GM12878 (cell line): ENCODE data around the gene PRIM1. TPM values are rescaled to one million over a fixed set of nuclear protein-coding genes. Genes with fewer than 3 reads are reported as not detected.

Experiments
- ATAC-seq: fragments of 200-7000 bp; cut with Tn5 transposase; 3 replicates; pipeline ENCODE4 v1.9.1; 2020; ENCODE audit warnings: mild to moderate bottlenecking, moderate library complexity
- BruUV-seq: library from RNA; stranded (reverse); fragments of 400-500 nt; replicated peaks from 2 replicates; lab custom pipeline; 2021; lab: Mats Ljungman, UMichigan
- CTCF ChIA-PET: fragments of 300-600 bp; sonication (Branson Sonifier 250); formaldehyde crosslinking; extraction: SDS; loops from one replicate; lab custom pipeline; 2021; ENCODE audit warnings: inconsistent platforms; lab: Yijun Ruan, JAX
- POLR2A ChIA-PET: fragments of 350-600 bp; formaldehyde crosslinking; extraction: SDS; loops from one replicate; lab custom pipeline; 2021; ENCODE audit warnings: inconsistent platforms; lab: Charles Lee
- RAD21 ChIA-PET: fragments of 300-600 bp; sonication (Branson Sonifier 250); formaldehyde crosslinking; loops from one replicate; lab custom pipeline; 2023; ENCODE audit warnings: antibody characterized with exemption; ENCODE audit not compliant: unreplicated experiment; lab: Charles Lee
- SMC1A ChIA-PET: fragments of 300-600 bp; sonication (Branson Sonifier 250); formaldehyde crosslinking; loops from one replicate; lab custom pipeline; 2023; ENCODE audit not compliant: unreplicated experiment, uncharacterized antibody; lab: Charles Lee
- DNase-seq: peaks from one replicate; pipeline ENCODE4 v3.0.0-alpha.2; 2011; ENCODE audit warnings: low read depth, low spot score
- FAIRE-seq: peaks from 3 replicates; lab custom pipeline; 2011; peaks lifted over from hg19 to GRCh38; lab: Jason Lieb, UNC
- H2AFZ ChIP-seq: 2 replicates; pipeline ENCODE4 v1.6.0; 2011; ENCODE audit warnings: low read depth, low read length, control low read depth; ENCODE audit not compliant: control insufficient read depth
- H3K27ac ChIP-seq: 2 replicates; pipeline ENCODE4 v1.5.1; 2011; ENCODE audit warnings: control low read depth; ENCODE audit not compliant: control insufficient read depth, insufficient read depth
- H3K27me3 ChIP-seq, 2 experiments: replicated peaks in 1 of 2; 2 replicates each; pipeline versions ENCODE4 v1.6.0 to v1.6.1; 2011; ENCODE audit warnings: low read length in 1 of 2; ENCODE audit not compliant: control insufficient read depth in 2 of 2, insufficient read depth in 2 of 2
- H3K36me3 ChIP-seq, 2 experiments: 2 replicates each; pipeline ENCODE4 v1.5.1; 2011; ENCODE audit warnings: low read length in 1 of 2; ENCODE audit not compliant: control insufficient read depth in 2 of 2, insufficient read depth in 2 of 2
- H3K4me1 ChIP-seq: 2 replicates; pipeline ENCODE4 v1.6.1; 2011; ENCODE audit warnings: mild to moderate bottlenecking, low read length, moderate library complexity, mixed read lengths; ENCODE audit not compliant: control insufficient read depth, insufficient read depth
- H3K4me2 ChIP-seq: 2 replicates; pipeline ENCODE4 v1.6.0; 2011; ENCODE audit warnings: control low read depth; ENCODE audit not compliant: control insufficient read depth, insufficient read depth
- H3K4me3 ChIP-seq: fragments of 200-600 bp; sonication (generic); 2 replicates; pipeline ENCODE4 v1.5.1; 2016
- H3K79me2 ChIP-seq: 2 replicates; pipeline ENCODE4 v1.6.0; 2011; ENCODE audit warnings: low read length; ENCODE audit not compliant: control insufficient read depth, insufficient read depth
- H3K9ac ChIP-seq: 2 replicates; pipeline ENCODE4 v1.8.0; 2011; ENCODE audit warnings: low read length, control low read depth, mixed read lengths; ENCODE audit not compliant: control insufficient read depth, insufficient read depth
- H3K9me3 ChIP-seq: replicated peaks from 3 replicates; pipeline ENCODE4 v1.5.1; 2011; ENCODE audit warnings: mild to moderate bottlenecking, low read length; ENCODE audit not compliant: control insufficient read depth, insufficient read depth
- H4K20me1 ChIP-seq: 2 replicates; pipeline ENCODE4 v1.6.0; 2011; ENCODE audit not compliant: control insufficient read depth, insufficient read depth
- ASH2L ChIP-seq: fragments of 300-600, 200-600 bp; sonication (generic); IDR thresholded peaks from 2 replicates; pipeline ENCODE4 v1.6.1; 2017; ENCODE audit warnings: low read depth, mild to moderate bottlenecking, borderline replicate concordance
- ETV6 ChIP-seq, 2 experiments: fragments of 450-650 bp in 1 of 2; IDR thresholded peaks in 1 of 2; conservative IDR thresholded peaks in 1 of 2; 2 replicates each; pipeline ENCODE4 v1.6.1; 2014; ENCODE audit warnings: antibody characterized with exemption in 1 of 2, borderline replicate concordance in 1 of 2, low read depth in 1 of 2, mild to moderate bottlenecking in 1 of 2, moderate library complexity in 1 of 2
- KAT2A ChIP-seq: conservative IDR thresholded peaks from 2 replicates; pipeline ENCODE4 v1.6.1; 2011; ENCODE audit warnings: low read depth, low read length; ENCODE audit not compliant: control insufficient read depth
- MEF2A ChIP-seq: IDR thresholded peaks from 2 replicates; pipeline ENCODE4 v1.6.1; 2011; ENCODE audit warnings: low read depth, mild to moderate bottlenecking, low read length, moderate library complexity; ENCODE audit not compliant: insufficient read depth
- NFYB ChIP-seq: IDR thresholded peaks from 2 replicates; pipeline ENCODE4 v1.6.1; 2011; ENCODE audit warnings: low read depth, mild to moderate bottlenecking, low read length, improper control_type of control experiment, moderate library complexity; ENCODE audit not compliant: insufficient read depth
- RELA ChIP-seq: fragments of 450-650 bp; IDR thresholded peaks from 2 replicates; pipeline ENCODE4 v1.8.0; 2014; ENCODE audit warnings: borderline replicate concordance; ENCODE audit not compliant: partially characterized antibody
- RFX5 ChIP-seq: IDR thresholded peaks from 2 replicates; pipeline ENCODE4 v1.6.1; 2011; ENCODE audit warnings: low read depth, low read length, improper control_type of control experiment
- SKIL ChIP-seq: fragments of 450-650 bp; IDR thresholded peaks from 2 replicates; pipeline ENCODE4 v1.6.1; 2017; ENCODE audit warnings: mild to moderate bottlenecking, low read depth, inconsistent platforms; ENCODE audit not compliant: poor library complexity, severe bottlenecking
- SUZ12 ChIP-seq: fragments of 200-600 bp; sonication (generic); IDR thresholded peaks from one replicate; pipeline ENCODE4 v1.6.1; 2018; ENCODE audit warnings: antibody characterized with exemption, mild to moderate bottlenecking; ENCODE audit not compliant: unreplicated experiment
- ZNF384 ChIP-seq: IDR thresholded peaks from 2 replicates; pipeline ENCODE4 v1.6.1; 2012; ENCODE audit warnings: low read depth, mild to moderate bottlenecking, low read length, improper control_type of control experiment, borderline replicate concordance
- WGBS: methylation state at CpG from one replicate; pipeline ENCODE4 v1.1.6; 2016; ENCODE audit warnings: low lambda C conversion rate; ENCODE audit not compliant: insufficient replicate concordance, insufficient coverage; ENCODE audit errors: missing lambda C conversion rate; 5-methylcytosine and 5-hydroxymethylcytosine counted together
- in situ Hi-C: fragments of 300-500 bp; cut with MboI; formaldehyde crosslinking; loops from 9 replicates; pipeline ENCODE4 v1.14.3; 2018; ENCODE audit warnings: mixed read lengths
- intact Hi-C: fragments of 100-400 bp; cut with micrococcal nuclease; formaldehyde crosslinking; loops from one replicate; pipeline ENCODE4 v1.14.2; 2022; ENCODE audit not compliant: unreplicated experiment
- polyA plus RNA-seq, 11 experiments: library from polyadenylated mRNA; depleted of rRNA in 4 of 11; unstranded in 6 of 11; stranded (reverse) in 5 of 11; fragments of >200 nt; fragmentation: Nextera tagmentation in 4 of 11; fragmentation: Illumina TruSeq in 1 of 11; extraction: Ambion mirVana in 4 of 11; extraction: Trizol in 1 of 11; gene quantifications; 1 replicate in 1 of 11; 2 replicates in 10 of 11; pipeline versions ENCODE4 v1.2.1 to v1.2.3, GENCODE V29; 2011 to 2016; ENCODE audit warnings: inconsistent platforms in 2 of 11, missing spikeins in 2 of 11, low read depth in 1 of 11
- total RNA-seq, 4 experiments: library from RNA; depleted of rRNA in 3 of 4; stranded (reverse); fragments of >200 nt in 3 of 4; fragmentation: Illumina TruSeq in 1 of 4; extraction: Trizol in 1 of 4; gene quantifications; 2 replicates each; pipeline versions ENCODE4 v1.2.1 to v1.2.3, GENCODE V29; 2013 to 2021
- TF ChIP-seq, protein P1 (sequence below): IDR thresholded peaks from 2 replicates; pipeline ENCODE4 v1.6.1; 2012; ENCODE audit warnings: improper control_type of control experiment, low read depth, low read length; ENCODE audit not compliant: insufficient replicate concordance
- TF ChIP-seq, protein P2 (sequence below): IDR thresholded peaks from 2 replicates; pipeline ENCODE4 v1.6.1; 2012; ENCODE audit warnings: low read length, inconsistent platforms

PRIM1 gene
- total and polyA plus RNA-seq, 10 of the 15 experiments (the other 5 are each of a cell fraction or from before 2014, with no cell fraction given), result 27.1 to 70.6 (median 55.7) TPM

- no peak for TF ChIP-seq ASH2L
- TF ChIP-seq NFYB, result no peak
- no peak for TF ChIP-seq SUZ12
- no peak for TF ChIP-seq RELA
- no peak for TF ChIP-seq ETV6 (conservative IDR thresholded peaks at IDR 0.05 in 1 of 2, IDR thresholded peaks at IDR 0.05 in 1 of 2; ENCODE audit: borderline replicate concordance in 1 of 2, low read depth in 1 of 2)
- no peak for TF ChIP-seq RFX5
- TF ChIP-seq SKIL, result no peak
Measured at GRCh38 chr12:56695327-56696101, 56.6 kb downstream of the PRIM1 start (continued).

- WGBS, result 76% methylated on average over 5 of the region's 5 CpGs
- no peak for DNase-seq
- no peaks in the 10 kb centered on the region for H3K4me1 ChIP-seq
- no peak for ATAC-seq
- no peaks in the 10 kb centered on the region for H3K9me3 ChIP-seq
- no peak overlapping the region for H3K4me3 ChIP-seq
- in situ Hi-C loops, result no loop called here
- intact Hi-C loops, result no loop called here
- ChIA-PET POLR2A (no interaction called here), CTCF (no interaction called here), SMC1A (interaction anchor here (0.7 kb wide), 1 partner anchor 598 kb away, joined by 4 read pairs; no protein-coding TSS in a partner anchor), RAD21 (interaction anchor here (0.8 kb wide), 1 partner anchor 103 kb away, joined by 6 read pairs; no protein-coding TSS in a partner anchor)
- H3K36me3 ChIP-seq, result no peaks in the 10 kb centered on the region
- H2AFZ ChIP-seq, result no peak overlapping the region
- H3K4me2 ChIP-seq, result no peak overlapping the region
- no peak overlapping the region for H3K9ac ChIP-seq
- no TSS peak for BruUV-seq
- H4K20me1 ChIP-seq, result no peaks in the 10 kb centered on the region
- no peaks in the 10 kb centered on the region for H3K27me3 ChIP-seq
- peaks cover 3% of the 10 kb centered on the region for H3K79me2 ChIP-seq
- H3K27ac ChIP-seq, result no peak overlapping the region
- FAIRE-seq, result no peak
- TF ChIP-seq MEF2A, result no peak
- no peak for TF ChIP-seq RFX5
- TF ChIP-seq, protein P1, sequence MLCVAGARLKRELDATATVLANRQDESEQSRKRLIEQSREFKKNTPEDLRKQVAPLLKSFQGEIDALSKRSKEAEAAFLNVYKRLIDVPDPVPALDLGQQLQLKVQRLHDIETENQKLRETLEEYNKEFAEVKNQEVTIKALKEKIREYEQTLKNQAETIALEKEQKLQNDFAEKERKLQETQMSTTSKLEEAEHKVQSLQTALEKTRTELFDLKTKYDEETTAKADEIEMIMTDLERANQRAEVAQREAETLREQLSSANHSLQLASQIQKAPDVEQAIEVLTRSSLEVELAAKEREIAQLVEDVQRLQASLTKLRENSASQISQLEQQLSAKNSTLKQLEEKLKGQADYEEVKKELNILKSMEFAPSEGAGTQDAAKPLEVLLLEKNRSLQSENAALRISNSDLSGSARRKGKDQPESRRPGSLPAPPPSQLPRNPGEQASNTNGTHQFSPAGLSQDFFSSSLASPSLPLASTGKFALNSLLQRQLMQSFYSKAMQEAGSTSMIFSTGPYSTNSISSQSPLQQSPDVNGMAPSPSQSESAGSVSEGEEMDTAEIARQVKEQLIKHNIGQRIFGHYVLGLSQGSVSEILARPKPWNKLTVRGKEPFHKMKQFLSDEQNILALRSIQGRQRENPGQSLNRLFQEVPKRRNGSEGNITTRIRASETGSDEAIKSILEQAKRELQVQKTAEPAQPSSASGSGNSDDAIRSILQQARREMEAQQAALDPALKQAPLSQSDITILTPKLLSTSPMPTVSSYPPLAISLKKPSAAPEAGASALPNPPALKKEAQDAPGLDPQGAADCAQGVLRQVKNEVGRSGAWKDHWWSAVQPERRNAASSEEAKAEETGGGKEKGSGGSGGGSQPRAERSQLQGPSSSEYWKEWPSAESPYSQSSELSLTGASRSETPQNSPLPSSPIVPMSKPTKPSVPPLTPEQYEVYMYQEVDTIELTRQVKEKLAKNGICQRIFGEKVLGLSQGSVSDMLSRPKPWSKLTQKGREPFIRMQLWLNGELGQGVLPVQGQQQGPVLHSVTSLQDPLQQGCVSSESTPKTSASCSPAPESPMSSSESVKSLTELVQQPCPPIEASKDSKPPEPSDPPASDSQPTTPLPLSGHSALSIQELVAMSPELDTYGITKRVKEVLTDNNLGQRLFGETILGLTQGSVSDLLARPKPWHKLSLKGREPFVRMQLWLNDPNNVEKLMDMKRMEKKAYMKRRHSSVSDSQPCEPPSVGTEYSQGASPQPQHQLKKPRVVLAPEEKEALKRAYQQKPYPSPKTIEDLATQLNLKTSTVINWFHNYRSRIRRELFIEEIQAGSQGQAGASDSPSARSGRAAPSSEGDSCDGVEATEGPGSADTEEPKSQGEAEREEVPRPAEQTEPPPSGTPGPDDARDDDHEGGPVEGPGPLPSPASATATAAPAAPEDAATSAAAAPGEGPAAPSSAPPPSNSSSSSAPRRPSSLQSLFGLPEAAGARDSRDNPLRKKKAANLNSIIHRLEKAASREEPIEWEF, result no peak
- no peak for TF ChIP-seq ZNF384
- TF ChIP-seq, protein P2, sequence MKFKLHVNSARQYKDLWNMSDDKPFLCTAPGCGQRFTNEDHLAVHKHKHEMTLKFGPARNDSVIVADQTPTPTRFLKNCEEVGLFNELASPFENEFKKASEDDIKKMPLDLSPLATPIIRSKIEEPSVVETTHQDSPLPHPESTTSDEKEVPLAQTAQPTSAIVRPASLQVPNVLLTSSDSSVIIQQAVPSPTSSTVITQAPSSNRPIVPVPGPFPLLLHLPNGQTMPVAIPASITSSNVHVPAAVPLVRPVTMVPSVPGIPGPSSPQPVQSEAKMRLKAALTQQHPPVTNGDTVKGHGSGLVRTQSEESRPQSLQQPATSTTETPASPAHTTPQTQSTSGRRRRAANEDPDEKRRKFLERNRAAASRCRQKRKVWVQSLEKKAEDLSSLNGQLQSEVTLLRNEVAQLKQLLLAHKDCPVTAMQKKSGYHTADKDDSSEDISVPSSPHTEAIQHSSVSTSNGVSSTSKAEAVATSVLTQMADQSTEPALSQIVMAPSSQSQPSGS, result no peak
- TF ChIP-seq KAT2A, result no peak
Measured at GRCh38 chr12:56694161-56694560, 58.0 kb downstream of the PRIM1 start.
